GM23248 (cell line): ENCODE data around the gene APOL1.

ENCODE experiments used
- EZH2 ChIP-seq: fragments of 200-600 bp; sonication (generic); IDR thresholded peaks from 2 replicates; pipeline ENCODE4 v1.6.1; 2018; ENCODE audit warnings: antibody characterized with exemption, mild to moderate bottlenecking; ENCODE audit not compliant: insufficient read depth, poor library complexity, severe bottlenecking
- EZH2phosphoT487 ChIP-seq: fragments of 200-600 bp; sonication (generic); IDR thresholded peaks from 2 replicates; pipeline ENCODE4 v1.6.1; 2018; ENCODE audit warnings: antibody characterized with exemption, moderate library complexity, mild to moderate bottlenecking, low read depth; ENCODE audit not compliant: insufficient read depth

DNA sequence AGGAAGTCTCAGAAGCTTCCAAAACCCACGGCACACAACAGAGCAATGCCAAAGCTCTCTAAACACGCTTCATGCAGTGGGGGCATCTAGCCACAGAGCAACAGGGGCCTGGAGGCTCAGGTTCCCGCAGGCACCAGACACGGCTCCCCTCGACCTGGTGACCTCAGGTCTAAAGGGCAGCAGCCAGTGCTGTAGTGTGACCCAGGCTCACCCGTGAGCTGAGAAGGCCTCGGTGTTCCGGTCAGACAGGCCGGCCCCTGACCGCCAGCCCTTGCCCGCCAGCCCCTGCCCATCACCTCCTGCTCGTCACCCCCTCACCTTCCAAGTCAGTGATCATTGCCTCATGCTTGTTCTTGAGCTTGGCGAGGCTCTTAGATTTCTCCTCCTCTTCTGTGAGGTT is 45.7 kb downstream of the APOL1 start:
- TF ChIP-seq EZH2phosphoT487, result no peak
- TF ChIP-seq EZH2, result no peak
